Suprapubic skin (tissue), 3 donors: Measurements from ENCODE around the gene JPH2.

ENCODE experiments used
- CTCF ChIP-seq, 2 donors: fragments of 200-600 bp in 1 of 2; fragments of 450-650 bp in 1 of 2; sonication (generic) in 1 of 2; IDR thresholded peaks; one replicate each; pipeline ENCODE4 v1.5.1; 2016 to 2019; ENCODE audit warnings: antibody characterized with exemption in 2 of 2, mild to moderate bottlenecking in 1 of 2, moderate library complexity in 1 of 2
- EP300 ChIP-seq: sonication (generic); formaldehyde crosslinking; IDR thresholded peaks from one replicate; pipeline ENCODE4 v1.6.1; 2017; ENCODE audit warnings: antibody characterized with exemption

- no peak for TF ChIP-seq CTCF (IDR thresholded peaks at IDR 0.05)
- TF ChIP-seq EP300: no peak
Observed at GRCh38 chr20:44081476-44081875, 105.5 kb downstream of the JPH2 start.
